ENCODE data around the gene TMEM80.

The TMEM80 gene

GRCh38 chr11:706439-706956, 10.9 kb downstream of the TMEM80 start:
- TF ChIP-seq, protein P1, sequence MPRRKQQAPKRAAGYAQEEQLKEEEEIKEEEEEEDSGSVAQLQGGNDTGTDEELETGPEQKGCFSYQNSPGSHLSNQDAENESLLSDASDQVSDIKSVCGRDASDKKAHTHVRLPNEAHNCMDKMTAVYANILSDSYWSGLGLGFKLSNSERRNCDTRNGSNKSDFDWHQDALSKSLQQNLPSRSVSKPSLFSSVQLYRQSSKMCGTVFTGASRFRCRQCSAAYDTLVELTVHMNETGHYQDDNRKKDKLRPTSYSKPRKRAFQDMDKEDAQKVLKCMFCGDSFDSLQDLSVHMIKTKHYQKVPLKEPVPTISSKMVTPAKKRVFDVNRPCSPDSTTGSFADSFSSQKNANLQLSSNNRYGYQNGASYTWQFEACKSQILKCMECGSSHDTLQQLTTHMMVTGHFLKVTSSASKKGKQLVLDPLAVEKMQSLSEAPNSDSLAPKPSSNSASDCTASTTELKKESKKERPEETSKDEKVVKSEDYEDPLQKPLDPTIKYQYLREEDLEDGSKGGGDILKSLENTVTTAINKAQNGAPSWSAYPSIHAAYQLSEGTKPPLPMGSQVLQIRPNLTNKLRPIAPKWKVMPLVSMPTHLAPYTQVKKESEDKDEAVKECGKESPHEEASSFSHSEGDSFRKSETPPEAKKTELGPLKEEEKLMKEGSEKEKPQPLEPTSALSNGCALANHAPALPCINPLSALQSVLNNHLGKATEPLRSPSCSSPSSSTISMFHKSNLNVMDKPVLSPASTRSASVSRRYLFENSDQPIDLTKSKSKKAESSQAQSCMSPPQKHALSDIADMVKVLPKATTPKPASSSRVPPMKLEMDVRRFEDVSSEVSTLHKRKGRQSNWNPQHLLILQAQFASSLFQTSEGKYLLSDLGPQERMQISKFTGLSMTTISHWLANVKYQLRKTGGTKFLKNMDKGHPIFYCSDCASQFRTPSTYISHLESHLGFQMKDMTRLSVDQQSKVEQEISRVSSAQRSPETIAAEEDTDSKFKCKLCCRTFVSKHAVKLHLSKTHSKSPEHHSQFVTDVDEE (CRISPR knock-in tag; IDR thresholded peaks at IDR 0.05) = no peak
- TF ChIP-seq ESRRG (CRISPR knock-in tag; IDR thresholded peaks at IDR 0.05) = no peak
- peak; percentile 8; the same call in 2 of the 3 replicates for ATAC-seq

DNA sequence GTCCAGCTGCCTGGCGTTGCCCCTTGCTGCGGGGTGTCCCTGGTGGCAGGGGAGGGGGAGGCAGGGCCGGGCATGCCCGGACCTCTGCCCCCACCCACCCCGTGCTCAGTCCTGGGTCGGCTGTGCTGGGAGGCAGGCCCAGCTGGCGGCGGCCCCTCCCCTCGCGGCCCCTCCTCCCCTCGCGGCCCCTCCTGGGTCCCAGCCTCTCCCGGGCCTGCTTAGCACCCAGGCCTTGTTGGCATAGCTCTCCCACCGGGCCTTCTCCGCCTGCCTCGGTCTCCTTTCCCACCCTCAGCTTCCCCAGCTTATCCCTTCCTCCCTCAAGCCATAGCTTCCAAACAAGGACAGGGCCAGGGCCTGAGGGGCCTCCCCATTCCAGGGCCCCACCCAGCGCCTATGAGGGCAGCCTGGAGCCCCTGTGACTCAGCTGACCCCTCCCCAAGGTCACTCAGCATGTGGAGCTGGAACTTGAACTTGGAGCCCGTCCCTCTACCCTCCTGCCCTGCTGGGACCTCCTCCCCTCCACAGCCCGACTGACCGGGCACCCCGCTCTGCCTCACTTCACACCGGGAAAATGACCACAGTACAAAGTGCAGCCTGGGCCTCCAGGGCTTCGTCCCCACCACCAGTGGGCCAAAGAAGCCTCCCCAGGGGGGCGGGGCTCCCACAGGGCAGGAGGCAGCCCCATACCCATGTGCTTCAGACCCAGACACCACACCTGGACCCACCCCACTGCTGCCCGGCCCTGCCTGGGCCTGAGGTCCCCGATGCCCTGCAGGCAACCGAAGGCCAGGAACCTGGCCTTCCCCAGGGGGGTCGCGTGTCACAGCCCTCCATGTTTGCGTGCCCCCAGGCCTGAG, 11.6 kb downstream of the TMEM80 start:
- TF ChIP-seq, protein P1 (CRISPR knock-in tag; IDR thresholded peaks at IDR 0.05) = no peak
- TF ChIP-seq ISL1 (CRISPR knock-in tag; IDR thresholded peaks at IDR 0.05) (no peak), ZFP3 (CRISPR knock-in tag; IDR thresholded peaks at IDR 0.05) (no peak), PPARA (CRISPR knock-in tag; IDR thresholded peaks at IDR 0.05; ENCODE audit: borderline replicate concordance) (no peak), BACH2 (CRISPR knock-in tag; IDR thresholded peaks at IDR 0.05; ENCODE audit: borderline replicate concordance) (no peak), ZNF565 (CRISPR knock-in tag; conservative IDR thresholded peaks at IDR 0.05; ENCODE audit: low read depth) (no peak), TOX (CRISPR knock-in tag; IDR thresholded peaks at IDR 0.05; ENCODE audit: borderline replicate concordance) (no peak), OSR1 (CRISPR knock-in tag; IDR thresholded peaks at IDR 0.05) (no peak), ESRRG (CRISPR knock-in tag; IDR thresholded peaks at IDR 0.05) (no peak), CSDC2 (CRISPR knock-in tag; IDR thresholded peaks at IDR 0.05) (no peak), ZNF8 (CRISPR knock-in tag; IDR thresholded peaks at IDR 0.05) (no peak), ARNTL (CRISPR knock-in tag; IDR thresholded peaks at IDR 0.05; ENCODE audit: borderline replicate concordance, low read depth) (no peak), GLIS3 (CRISPR knock-in tag; IDR thresholded peaks at IDR 0.05) (no peak), SNAI2 (CRISPR knock-in tag; IDR thresholded peaks at IDR 0.05) (no peak), TCF4 (CRISPR knock-in tag; IDR thresholded peaks at IDR 0.05; ENCODE audit: borderline replicate concordance) (no peak), ZC3H10 (CRISPR knock-in tag; IDR thresholded peaks at IDR 0.05) (no peak)
- TF ChIP-seq, protein P2, sequence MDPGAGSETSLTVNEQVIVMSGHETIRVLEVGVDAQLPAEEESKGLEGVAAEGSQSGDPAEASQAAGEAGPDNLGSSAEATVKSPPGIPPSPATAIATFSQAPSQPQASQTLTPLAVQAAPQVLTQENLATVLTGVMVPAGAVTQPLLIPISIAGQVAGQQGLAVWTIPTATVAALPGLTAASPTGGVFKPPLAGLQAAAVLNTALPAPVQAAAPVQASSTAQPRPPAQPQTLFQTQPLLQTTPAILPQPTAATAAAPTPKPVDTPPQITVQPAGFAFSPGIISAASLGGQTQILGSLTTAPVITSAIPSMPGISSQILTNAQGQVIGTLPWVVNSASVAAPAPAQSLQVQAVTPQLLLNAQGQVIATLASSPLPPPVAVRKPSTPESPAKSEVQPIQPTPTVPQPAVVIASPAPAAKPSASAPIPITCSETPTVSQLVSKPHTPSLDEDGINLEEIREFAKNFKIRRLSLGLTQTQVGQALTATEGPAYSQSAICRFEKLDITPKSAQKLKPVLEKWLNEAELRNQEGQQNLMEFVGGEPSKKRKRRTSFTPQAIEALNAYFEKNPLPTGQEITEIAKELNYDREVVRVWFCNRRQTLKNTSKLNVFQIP (CRISPR knock-in tag; IDR thresholded peaks at IDR 0.05; ENCODE audit: borderline replicate concordance, low read depth) = no peak
- TF ChIP-seq, protein P3, sequence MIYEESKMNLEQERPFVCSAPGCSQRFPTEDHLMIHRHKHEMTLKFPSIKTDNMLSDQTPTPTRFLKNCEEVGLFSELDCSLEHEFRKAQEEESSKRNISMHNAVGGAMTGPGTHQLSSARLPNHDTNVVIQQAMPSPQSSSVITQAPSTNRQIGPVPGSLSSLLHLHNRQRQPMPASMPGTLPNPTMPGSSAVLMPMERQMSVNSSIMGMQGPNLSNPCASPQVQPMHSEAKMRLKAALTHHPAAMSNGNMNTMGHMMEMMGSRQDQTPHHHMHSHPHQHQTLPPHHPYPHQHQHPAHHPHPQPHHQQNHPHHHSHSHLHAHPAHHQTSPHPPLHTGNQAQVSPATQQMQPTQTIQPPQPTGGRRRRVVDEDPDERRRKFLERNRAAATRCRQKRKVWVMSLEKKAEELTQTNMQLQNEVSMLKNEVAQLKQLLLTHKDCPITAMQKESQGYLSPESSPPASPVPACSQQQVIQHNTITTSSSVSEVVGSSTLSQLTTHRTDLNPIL (CRISPR knock-in tag; IDR thresholded peaks at IDR 0.05; ENCODE audit: low read depth) = no peak
- peak; percentile 16 for ATAC-seq

GRCh38 chr11:707817-708420, 12.3 kb downstream of the TMEM80 start:
- no peak for ATAC-seq
- TF ChIP-seq PATZ1 (CRISPR knock-in tag; IDR thresholded peaks at IDR 0.05; ENCODE audit: borderline replicate concordance) = no peak
- no peak for TF ChIP-seq ZC3H10 (CRISPR knock-in tag; IDR thresholded peaks at IDR 0.05)
- TF ChIP-seq RARB (CRISPR knock-in tag; IDR thresholded peaks at IDR 0.05) = no peak
- no peak for TF ChIP-seq TCF4 (CRISPR knock-in tag; IDR thresholded peaks at IDR 0.05; ENCODE audit: borderline replicate concordance)
- TF ChIP-seq ZNF70 (CRISPR knock-in tag; IDR thresholded peaks at IDR 0.05) = no peak
- TF ChIP-seq ISL1 (CRISPR knock-in tag; IDR thresholded peaks at IDR 0.05) = no peak
- no peak for TF ChIP-seq TOX (CRISPR knock-in tag; IDR thresholded peaks at IDR 0.05; ENCODE audit: borderline replicate concordance)
